Nephron (organoid): ENCODE data around the gene DXO.

Source experiments
- H3K27ac Mint-ChIP-seq, 3 experiments: 2 replicates each; pipeline ENCODE4 v1.8.0; 2020; ENCODE audit warnings: mixed read lengths in 3 of 3, mild to moderate bottlenecking in 2 of 3, moderate library complexity in 1 of 3
- H3K27me3 Mint-ChIP-seq: 2 replicates; pipeline ENCODE4 v1.8.0; 2021; ENCODE audit warnings: low read depth, mild to moderate bottlenecking, moderate library complexity, mixed read lengths
- H3K36me3 Mint-ChIP-seq: 2 replicates; pipeline ENCODE4 v1.8.0; 2020; ENCODE audit warnings: low read depth, mixed read lengths
- H3K4me1 Mint-ChIP-seq: 2 replicates; pipeline ENCODE4 v1.8.0; 2020; ENCODE audit warnings: mixed read lengths
- H3K4me3 Mint-ChIP-seq, 3 experiments: 2 replicates each; pipeline ENCODE4 v1.8.0; 2020; ENCODE audit warnings: mild to moderate bottlenecking in 3 of 3, mixed read lengths in 3 of 3, moderate library complexity in 2 of 3
- H3K9me3 Mint-ChIP-seq: 2 replicates; pipeline ENCODE4 v1.8.0; 2020; ENCODE audit warnings: mixed read lengths
- TF ChIP-seq, protein P1 (sequence below), 3 experiments: fragments of 200-600 bp; sonication (generic); IDR thresholded peaks; one replicate each; pipeline ENCODE4 v1.5.0; 2021; ENCODE audit warnings: antibody characterized with exemption in 3 of 3; ENCODE audit not compliant: unreplicated experiment in 3 of 3

DXO gene

DNA sequence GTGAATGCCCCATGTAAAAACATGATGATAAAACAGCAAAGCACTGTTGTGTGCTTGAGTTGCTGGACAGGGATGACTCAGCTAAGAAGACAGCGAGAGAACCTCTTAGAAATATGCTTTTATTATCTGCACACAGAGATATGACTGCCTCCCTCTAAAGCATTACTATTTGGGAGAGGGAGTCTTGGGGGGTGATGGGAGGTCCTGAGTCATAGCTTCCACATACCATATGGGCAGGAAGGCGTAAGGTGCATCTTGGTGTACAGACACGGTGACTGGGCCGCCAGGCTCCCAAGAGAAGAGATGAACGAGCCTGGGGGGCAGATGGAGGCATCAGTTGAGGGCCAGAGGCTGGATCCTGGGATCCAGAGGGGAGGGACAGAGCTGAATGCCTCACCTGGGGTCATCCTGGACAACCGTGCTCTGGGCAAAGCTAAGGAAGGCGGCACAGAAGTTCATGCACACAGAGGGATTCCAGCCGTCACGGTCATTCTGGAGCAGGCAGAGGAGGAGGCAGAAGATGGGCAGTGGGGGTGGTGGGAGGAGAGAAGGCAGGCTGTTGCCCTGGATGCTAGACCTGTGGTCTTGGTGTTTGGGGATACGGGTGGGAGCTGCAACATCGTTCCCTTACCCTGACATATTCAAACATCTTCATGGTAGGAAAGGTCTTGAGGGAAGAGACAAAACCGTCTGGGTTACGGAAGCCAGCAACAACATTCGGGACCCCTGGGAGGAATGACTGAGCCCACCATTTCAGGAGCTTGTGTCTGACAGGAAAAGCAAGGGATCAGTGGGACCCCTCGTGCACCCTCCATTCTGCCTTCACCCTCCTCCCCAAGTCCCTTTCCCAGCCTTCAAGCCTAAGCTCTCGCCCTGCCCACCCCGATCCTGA, 2.0 kb downstream of the DXO start:
- no peaks in the 10 kb centered on the region for H3K27me3 Mint-ChIP-seq
- peak overlapping the region; percentile 37 to 59 (median 48) for H3K27ac Mint-ChIP-seq
- peaks cover 27% of the 10 kb centered on the region for H3K4me1 Mint-ChIP-seq
- H3K36me3 Mint-ChIP-seq: peaks cover 44% of the 10 kb centered on the region
- TF ChIP-seq, protein P1, sequence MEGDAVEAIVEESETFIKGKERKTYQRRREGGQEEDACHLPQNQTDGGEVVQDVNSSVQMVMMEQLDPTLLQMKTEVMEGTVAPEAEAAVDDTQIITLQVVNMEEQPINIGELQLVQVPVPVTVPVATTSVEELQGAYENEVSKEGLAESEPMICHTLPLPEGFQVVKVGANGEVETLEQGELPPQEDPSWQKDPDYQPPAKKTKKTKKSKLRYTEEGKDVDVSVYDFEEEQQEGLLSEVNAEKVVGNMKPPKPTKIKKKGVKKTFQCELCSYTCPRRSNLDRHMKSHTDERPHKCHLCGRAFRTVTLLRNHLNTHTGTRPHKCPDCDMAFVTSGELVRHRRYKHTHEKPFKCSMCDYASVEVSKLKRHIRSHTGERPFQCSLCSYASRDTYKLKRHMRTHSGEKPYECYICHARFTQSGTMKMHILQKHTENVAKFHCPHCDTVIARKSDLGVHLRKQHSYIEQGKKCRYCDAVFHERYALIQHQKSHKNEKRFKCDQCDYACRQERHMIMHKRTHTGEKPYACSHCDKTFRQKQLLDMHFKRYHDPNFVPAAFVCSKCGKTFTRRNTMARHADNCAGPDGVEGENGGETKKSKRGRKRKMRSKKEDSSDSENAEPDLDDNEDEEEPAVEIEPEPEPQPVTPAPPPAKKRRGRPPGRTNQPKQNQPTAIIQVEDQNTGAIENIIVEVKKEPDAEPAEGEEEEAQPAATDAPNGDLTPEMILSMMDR (IDR thresholded peaks at IDR 0.05; ENCODE audit: unreplicated experiment in 3 of 3): no peak
- H3K9me3 Mint-ChIP-seq: peaks cover 3% of the 10 kb centered on the region
- H3K4me3 Mint-ChIP-seq: peak overlapping the region; percentile 96 to 99 (median 99)

GRCh38 chr6:31968791-31969711, 2.9 kb downstream of the DXO start:
- H3K4me3 Mint-ChIP-seq: peak overlapping the region; percentile 96 to 99 (median 99)
- peak overlapping the region in 1 of 3 experiments; percentile 48 for H3K27ac Mint-ChIP-seq
- H3K27me3 Mint-ChIP-seq: no peaks in the 10 kb centered on the region
- H3K9me3 Mint-ChIP-seq: no peaks in the 10 kb centered on the region
- TF ChIP-seq, protein P1 (IDR thresholded peaks at IDR 0.05; ENCODE audit: unreplicated experiment in 3 of 3): no peak
- H3K4me1 Mint-ChIP-seq: peaks cover 27% of the 10 kb centered on the region
- peaks cover 40% of the 10 kb centered on the region for H3K36me3 Mint-ChIP-seq

GRCh38 chr6:31968326-31968725, 3.6 kb downstream of the DXO start:
- Mint-ChIP-seq H3K36me3 (peaks cover 36% of the 10 kb centered on the region), H3K27ac (no peak overlapping the region), H3K27me3 (no peaks in the 10 kb centered on the region), H3K4me3 (no peak overlapping the region), H3K4me1 (peaks cover 24% of the 10 kb centered on the region), H3K9me3 (no peaks in the 10 kb centered on the region)
- TF ChIP-seq, protein P1 (IDR thresholded peaks at IDR 0.05; ENCODE audit: unreplicated experiment in 3 of 3): no peak

- no peak overlapping the region for H3K27ac Mint-ChIP-seq
- H3K27me3 Mint-ChIP-seq: no peaks in the 10 kb centered on the region
- peaks cover 20% of the 10 kb centered on the region for H3K4me1 Mint-ChIP-seq
- peaks cover 34% of the 10 kb centered on the region for H3K36me3 Mint-ChIP-seq
- H3K9me3 Mint-ChIP-seq: no peaks in the 10 kb centered on the region
- H3K4me3 Mint-ChIP-seq: peak overlapping the region in 2 of 3 experiments; percentile 19 to 29
- TF ChIP-seq, protein P1 (IDR thresholded peaks at IDR 0.05; ENCODE audit: unreplicated experiment in 3 of 3): no peak
These were observed 4.0 kb downstream of the DXO start for GRCh38 chr6:31967926-31968320.

DNA sequence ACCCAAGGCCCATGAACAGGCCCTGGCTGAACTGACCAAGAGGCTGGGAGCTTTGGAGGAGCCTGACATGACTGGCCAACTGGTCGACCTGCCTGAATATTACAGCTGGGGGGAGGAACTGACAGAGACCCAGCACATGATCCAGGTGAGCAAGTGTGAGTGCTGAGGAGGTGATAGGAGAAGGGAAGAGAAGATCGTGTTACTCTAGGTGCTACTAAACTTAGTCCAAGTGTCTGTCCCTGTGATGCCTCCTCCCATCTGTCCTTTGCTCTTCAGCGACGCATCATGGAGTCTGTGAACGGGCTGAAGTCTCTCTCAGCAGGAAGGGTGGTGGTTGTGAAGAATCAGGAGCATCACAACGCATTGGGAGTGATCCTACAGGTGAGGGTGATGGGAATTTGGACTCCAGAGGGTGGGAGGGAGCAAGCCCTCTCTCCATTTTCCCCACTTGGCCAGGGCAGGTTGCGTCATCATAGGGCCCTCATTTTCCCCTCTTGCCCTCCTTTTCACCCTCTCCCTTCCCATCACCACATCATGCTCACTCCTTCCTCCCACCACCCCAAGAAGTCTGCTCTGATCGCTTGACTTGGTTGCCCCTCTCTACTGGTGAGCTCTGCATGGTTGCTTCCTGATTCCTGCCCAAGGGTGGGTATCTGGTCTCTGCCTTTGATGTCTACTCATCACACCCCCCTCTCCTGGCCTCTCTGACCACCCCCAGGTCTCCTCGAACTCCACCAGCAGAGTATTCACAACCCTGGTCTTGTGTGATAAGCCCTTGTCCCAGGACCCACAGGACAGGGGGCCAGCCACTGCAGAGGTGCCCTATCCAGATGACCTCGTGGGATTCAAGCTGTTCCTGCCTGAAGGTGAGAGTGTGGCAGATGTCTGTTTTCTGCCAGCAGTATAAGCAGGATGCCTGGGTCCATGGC, 4.7 kb downstream of the DXO start:
- peaks cover 15% of the 10 kb centered on the region for H3K4me1 Mint-ChIP-seq
- no peaks in the 10 kb centered on the region for H3K9me3 Mint-ChIP-seq
- TF ChIP-seq, protein P1 (IDR thresholded peaks at IDR 0.05; ENCODE audit: unreplicated experiment in 3 of 3): no peak
- peak overlapping the region in 1 of 3 experiments; percentile 21 for H3K4me3 Mint-ChIP-seq
- no peak overlapping the region for H3K27ac Mint-ChIP-seq
- H3K27me3 Mint-ChIP-seq: no peaks in the 10 kb centered on the region
- peaks cover 36% of the 10 kb centered on the region for H3K36me3 Mint-ChIP-seq
